ENCODE data around the gene TMEM74B.

The TMEM74B gene

DNA sequence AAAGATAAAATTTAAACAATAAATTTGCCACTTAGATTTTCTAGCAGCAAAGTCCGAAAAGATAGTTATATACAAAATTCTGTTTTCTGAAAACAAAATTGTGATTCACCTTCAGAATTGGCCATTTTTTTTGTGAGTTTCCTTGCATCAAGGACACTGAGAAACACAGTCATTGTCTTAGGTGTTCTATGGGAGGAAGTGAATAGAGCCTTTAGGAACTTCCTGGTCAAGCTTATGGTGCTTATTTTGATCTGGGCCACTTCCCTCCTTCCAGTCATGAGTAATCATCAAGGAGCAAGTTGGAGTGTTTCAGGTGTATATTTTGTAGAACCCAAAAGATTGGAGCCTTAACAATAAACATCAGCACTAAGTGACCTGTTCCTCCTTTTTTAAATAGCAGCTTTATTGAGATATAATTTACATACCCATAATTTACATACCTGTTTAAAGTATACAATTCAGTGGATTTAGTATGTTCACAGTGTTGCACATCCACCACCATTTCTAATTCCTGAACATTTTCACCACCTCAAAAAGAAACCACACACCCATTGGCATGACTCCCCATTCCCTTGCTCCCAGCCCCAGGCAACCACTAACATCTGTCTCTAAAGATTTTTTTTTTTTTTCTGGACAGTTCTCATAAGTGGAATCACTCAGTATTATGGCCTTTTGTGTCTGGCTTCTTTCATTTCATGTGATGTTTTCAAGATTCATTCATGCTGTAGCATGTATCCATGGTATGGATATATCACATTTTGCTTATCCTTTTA lies 17.6 kb downstream of the TMEM74B start:
- H3K27ac ChIP-seq (ENCODE audit: insufficient read depth in 1 of 2, low read depth in 1 of 2, low read length in 2 of 2, poor library complexity in 1 of 2, severe bottlenecking in 2 of 2): no peak overlapping the region
- H3K4me3 ChIP-seq (ENCODE audit: control insufficient read depth in 1 of 7, extremely low read depth in 1 of 7, insufficient read depth in 4 of 7, low read depth in 2 of 7, low read length in 6 of 7): no peak overlapping the region
- POLR2A ChIA-PET: interaction anchor here (0.7 kb wide), 1 partner anchor 756 kb away, joined by 3 read pairs; no protein-coding TSS in a partner anchor
- no peak for DNase-seq
- no peaks in the 10 kb centered on the region for H3K4me1 ChIP-seq (ENCODE audit: control extremely low read depth in 1 of 4, control insufficient read depth in 4 of 4, insufficient read depth in 4 of 4, low read length in 3 of 4)
- no CpG with 5 or more reads among the region's 1 CpG for WGBS (ENCODE audit: insufficient coverage)
- no peaks in the 10 kb centered on the region for H3K9me3 ChIP-seq (ENCODE audit: control extremely low read depth in 1 of 5, control insufficient read depth in 4 of 5, insufficient read depth in 2 of 5, low read depth in 1 of 5, low read length in 4 of 5)
- CTCF ChIA-PET: interaction anchor here (0.8 kb wide), 1 partner anchor 9 kb away, joined by 3 read pairs; no protein-coding TSS in a partner anchor
- H3K27me3 ChIP-seq (replicated peaks in 2 of 5; ENCODE audit: control insufficient read depth in 4 of 5, insufficient read depth in 5 of 5, low read length in 4 of 5): no peaks in the 10 kb centered on the region
- peaks cover 25 to 90% (median 67%) of the 10 kb centered on the region in 4 experiments for H3K36me3 ChIP-seq (ENCODE audit: control insufficient read depth in 4 of 4, insufficient read depth in 4 of 4, low read length in 3 of 4)

DNA sequence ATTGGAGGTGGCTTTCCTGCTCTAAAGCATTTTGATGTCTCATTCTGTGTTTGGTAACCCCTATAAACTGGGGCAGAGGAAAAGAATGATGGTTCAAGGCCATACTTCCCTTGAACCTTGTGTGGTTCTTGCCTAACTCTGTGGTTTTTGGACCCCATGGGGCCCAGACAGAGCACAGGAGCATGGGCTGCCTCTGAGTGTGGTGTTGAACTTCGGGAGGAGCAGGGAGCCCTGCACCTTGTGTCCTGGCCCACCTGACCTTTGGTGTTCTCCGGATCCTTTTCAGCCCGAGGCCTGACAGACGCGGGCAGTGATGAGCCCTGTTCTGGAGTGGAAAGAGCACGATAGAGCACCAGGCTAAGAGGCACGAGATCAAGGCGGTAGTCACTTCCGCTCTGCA lies 18.8 kb downstream of the TMEM74B start:
- ChIA-PET CTCF (interaction anchor here (0.8 to 1.8 kb wide), 2 partner anchors 10 to 11 kb away, joined by 3 to 5 read pairs; no protein-coding TSS in a partner anchor), POLR2A (no interaction called here)
- no peak for DNase-seq
- Histone ChIP-seq H3K36me3 (ENCODE audit: control insufficient read depth in 4 of 4, insufficient read depth in 4 of 4, low read length in 3 of 4) (peaks cover 26 to 93% (median 68%) of the 10 kb centered on the region in 4 experiments), H3K4me1 (ENCODE audit: control extremely low read depth in 1 of 4, control insufficient read depth in 4 of 4, insufficient read depth in 4 of 4, low read length in 3 of 4) (no peaks in the 10 kb centered on the region), H3K27me3 (replicated peaks in 2 of 5; ENCODE audit: control insufficient read depth in 4 of 5, insufficient read depth in 5 of 5, low read length in 4 of 5) (no peaks in the 10 kb centered on the region), H3K27ac (ENCODE audit: insufficient read depth in 1 of 2, low read depth in 1 of 2, low read length in 2 of 2, poor library complexity in 1 of 2, severe bottlenecking in 2 of 2) (no peak overlapping the region), H3K4me3 (ENCODE audit: control insufficient read depth in 1 of 7, extremely low read depth in 1 of 7, insufficient read depth in 4 of 7, low read depth in 2 of 7, low read length in 6 of 7) (no peak overlapping the region), H3K9me3 (ENCODE audit: control extremely low read depth in 1 of 5, control insufficient read depth in 4 of 5, insufficient read depth in 2 of 5, low read depth in 1 of 5, low read length in 4 of 5) (no peaks in the 10 kb centered on the region)
- WGBS (ENCODE audit: insufficient coverage): 99% methylated on average over 9 of the region's 9 CpGs

DNA sequence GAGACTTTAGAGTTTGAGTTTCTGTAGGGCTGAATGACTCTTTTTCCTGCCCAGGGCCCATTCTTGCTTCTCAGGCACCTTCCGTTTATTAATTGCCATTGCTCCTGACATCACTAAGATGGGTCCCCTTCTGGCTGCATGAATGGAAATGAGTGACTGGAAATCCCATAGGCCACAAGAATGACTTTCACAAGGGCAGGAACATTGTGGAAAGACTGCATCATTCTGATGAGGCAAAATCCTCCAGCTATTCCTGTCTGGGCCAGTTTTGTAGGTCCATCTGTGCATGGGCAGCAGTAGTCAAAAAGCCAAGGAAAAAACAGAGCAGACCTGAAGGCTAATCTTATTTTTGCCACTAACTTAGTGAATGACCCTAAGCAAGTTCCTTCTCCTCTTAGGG lies 19.3 kb downstream of the TMEM74B start:
- no peak overlapping the region for H3K27ac ChIP-seq (ENCODE audit: insufficient read depth in 1 of 2, low read depth in 1 of 2, low read length in 2 of 2, poor library complexity in 1 of 2, severe bottlenecking in 2 of 2)
- DNase-seq: no peak
- H3K9me3 ChIP-seq (ENCODE audit: control extremely low read depth in 1 of 5, control insufficient read depth in 4 of 5, insufficient read depth in 2 of 5, low read depth in 1 of 5, low read length in 4 of 5): no peaks in the 10 kb centered on the region
- peaks cover 26 to 93% (median 68%) of the 10 kb centered on the region in 4 experiments for H3K36me3 ChIP-seq (ENCODE audit: control insufficient read depth in 4 of 4, insufficient read depth in 4 of 4, low read length in 3 of 4)
- POLR2A ChIA-PET: no interaction called here
- 100% methylated on average over 1 of the region's 1 CpG for WGBS (ENCODE audit: insufficient coverage)
- H3K4me3 ChIP-seq (ENCODE audit: control insufficient read depth in 1 of 7, extremely low read depth in 1 of 7, insufficient read depth in 4 of 7, low read depth in 2 of 7, low read length in 6 of 7): no peak overlapping the region
- CTCF ChIA-PET: interaction anchor here (1.8 kb wide), 1 partner anchor 11 kb away, joined by 5 read pairs; no protein-coding TSS in a partner anchor
- no peaks in the 10 kb centered on the region for H3K27me3 ChIP-seq (replicated peaks in 2 of 5; ENCODE audit: control insufficient read depth in 4 of 5, insufficient read depth in 5 of 5, low read length in 4 of 5)
- no peaks in the 10 kb centered on the region for H3K4me1 ChIP-seq (ENCODE audit: control extremely low read depth in 1 of 4, control insufficient read depth in 4 of 4, insufficient read depth in 4 of 4, low read length in 3 of 4)

DNA sequence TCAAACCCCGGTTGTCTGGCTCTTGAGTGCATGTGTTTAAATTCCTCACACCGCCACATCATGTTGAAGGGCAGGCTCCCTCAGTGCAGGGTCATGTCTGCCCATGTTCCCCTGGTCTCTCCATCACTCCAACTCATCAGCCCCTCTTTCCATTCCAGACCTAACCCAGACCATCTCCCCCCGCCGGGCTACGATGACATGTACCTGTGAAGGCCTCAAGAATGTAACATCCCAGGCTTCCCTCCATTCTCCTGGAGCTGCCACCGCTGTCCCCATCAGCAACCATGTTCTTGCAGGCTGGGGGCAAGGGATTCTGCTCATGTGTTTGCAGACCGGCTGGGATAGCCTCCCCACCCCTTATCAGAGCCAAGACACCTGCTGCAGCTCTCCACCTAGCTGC lies 19.9 kb downstream of the TMEM74B start:
- Histone ChIP-seq H3K9me3 (ENCODE audit: control extremely low read depth in 1 of 5, control insufficient read depth in 4 of 5, insufficient read depth in 2 of 5, low read depth in 1 of 5, low read length in 4 of 5) (no peaks in the 10 kb centered on the region), H3K27me3 (replicated peaks in 2 of 5; ENCODE audit: control insufficient read depth in 4 of 5, insufficient read depth in 5 of 5, low read length in 4 of 5) (no peaks in the 10 kb centered on the region), H3K4me3 (ENCODE audit: control insufficient read depth in 1 of 7, extremely low read depth in 1 of 7, insufficient read depth in 4 of 7, low read depth in 2 of 7, low read length in 6 of 7) (no peak overlapping the region), H3K27ac (ENCODE audit: insufficient read depth in 1 of 2, low read depth in 1 of 2, low read length in 2 of 2, poor library complexity in 1 of 2, severe bottlenecking in 2 of 2) (no peak overlapping the region), H3K4me1 (ENCODE audit: control extremely low read depth in 1 of 4, control insufficient read depth in 4 of 4, insufficient read depth in 4 of 4, low read length in 3 of 4) (no peaks in the 10 kb centered on the region), H3K36me3 (ENCODE audit: control insufficient read depth in 4 of 4, insufficient read depth in 4 of 4, low read length in 3 of 4) (peaks cover 24 to 92% (median 69%) of the 10 kb centered on the region in 4 experiments)
- DNase-seq: no peak
- WGBS (ENCODE audit: insufficient coverage): 98% methylated on average over 7 of the region's 7 CpGs
- CTCF ChIA-PET: interaction anchor here (1.4 to 1.8 kb wide), 2 partner anchors 10 to 21 kb away, joined by 3 to 5 read pairs; no protein-coding TSS in a partner anchor
- POLR2A ChIA-PET: interaction anchor here (0.9 kb wide), 1 partner anchor 13 kb away, joined by 3 read pairs; no protein-coding TSS in a partner anchor

DNA sequence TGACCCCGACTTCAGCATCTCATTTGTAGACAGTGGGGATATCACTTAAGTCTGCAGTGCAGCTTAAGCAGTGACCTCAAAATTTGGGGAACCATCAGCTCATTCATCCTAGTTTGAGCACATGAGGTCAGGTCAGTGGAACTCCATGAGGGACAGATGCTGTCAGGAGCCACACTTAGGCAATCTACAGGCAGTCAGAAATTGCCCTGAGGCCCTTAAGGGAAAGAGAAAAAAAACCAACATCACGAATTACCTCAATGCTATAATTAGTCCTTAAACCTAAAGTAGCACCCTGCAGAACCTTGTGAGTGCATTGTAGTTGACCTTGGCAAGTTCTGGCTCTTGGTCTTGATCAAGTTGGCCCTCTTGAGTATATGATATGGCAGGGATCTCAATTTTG lies 21.1 kb downstream of the TMEM74B start:
- Histone ChIP-seq H3K9me3 (ENCODE audit: control extremely low read depth in 1 of 5, control insufficient read depth in 4 of 5, insufficient read depth in 2 of 5, low read depth in 1 of 5, low read length in 4 of 5) (no peaks in the 10 kb centered on the region), H3K27me3 (replicated peaks in 2 of 5; ENCODE audit: control insufficient read depth in 4 of 5, insufficient read depth in 5 of 5, low read length in 4 of 5) (no peaks in the 10 kb centered on the region), H3K4me1 (ENCODE audit: control extremely low read depth in 1 of 4, control insufficient read depth in 4 of 4, insufficient read depth in 4 of 4, low read length in 3 of 4) (no peaks in the 10 kb centered on the region), H3K27ac (ENCODE audit: insufficient read depth in 1 of 2, low read depth in 1 of 2, low read length in 2 of 2, poor library complexity in 1 of 2, severe bottlenecking in 2 of 2) (no peak overlapping the region), H3K4me3 (ENCODE audit: control insufficient read depth in 1 of 7, extremely low read depth in 1 of 7, insufficient read depth in 4 of 7, low read depth in 2 of 7, low read length in 6 of 7) (no peak overlapping the region), H3K36me3 (ENCODE audit: control insufficient read depth in 4 of 4, insufficient read depth in 4 of 4, low read length in 3 of 4) (peaks cover 18 to 87% (median 67%) of the 10 kb centered on the region in 4 experiments)
- ChIA-PET POLR2A (no interaction called here), CTCF (interaction anchor here (1.4 kb wide), 1 partner anchor 20 kb away, joined by 3 read pairs; no protein-coding TSS in a partner anchor)
- DNase-seq: no peak
- 100% methylated on average over 1 of the region's 2 CpGs for WGBS (ENCODE audit: insufficient coverage)

DNA sequence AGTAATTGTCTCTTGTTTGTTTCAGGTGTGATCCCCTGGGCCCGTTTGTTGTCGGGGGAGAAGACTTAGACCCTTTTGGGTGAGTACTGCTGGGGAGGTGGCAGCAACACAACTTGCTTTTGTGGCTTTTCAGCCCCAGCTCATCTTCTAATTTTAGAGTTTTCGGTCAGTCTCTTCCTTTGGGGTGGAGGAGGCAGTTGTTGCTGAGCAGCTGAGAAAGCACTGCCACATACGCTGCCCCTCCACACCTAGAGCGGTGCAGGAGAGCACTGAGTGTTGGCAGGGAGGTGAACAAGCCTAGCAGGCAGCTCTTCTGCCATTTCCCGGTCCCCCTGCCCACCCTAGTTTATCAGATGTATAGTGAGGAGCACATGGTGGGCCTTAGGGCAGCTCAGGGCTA lies 21.7 kb downstream of the TMEM74B start:
- Histone ChIP-seq H3K36me3 (ENCODE audit: control insufficient read depth in 4 of 4, insufficient read depth in 4 of 4, low read length in 3 of 4) (peaks cover 18 to 84% (median 64%) of the 10 kb centered on the region in 4 experiments), H3K27me3 (replicated peaks in 2 of 5; ENCODE audit: control insufficient read depth in 4 of 5, insufficient read depth in 5 of 5, low read length in 4 of 5) (no peaks in the 10 kb centered on the region), H3K4me1 (ENCODE audit: control extremely low read depth in 1 of 4, control insufficient read depth in 4 of 4, insufficient read depth in 4 of 4, low read length in 3 of 4) (no peaks in the 10 kb centered on the region), H3K27ac (ENCODE audit: insufficient read depth in 1 of 2, low read depth in 1 of 2, low read length in 2 of 2, poor library complexity in 1 of 2, severe bottlenecking in 2 of 2) (no peak overlapping the region), H3K9me3 (ENCODE audit: control extremely low read depth in 1 of 5, control insufficient read depth in 4 of 5, insufficient read depth in 2 of 5, low read depth in 1 of 5, low read length in 4 of 5) (no peaks in the 10 kb centered on the region), H3K4me3 (ENCODE audit: control insufficient read depth in 1 of 7, extremely low read depth in 1 of 7, insufficient read depth in 4 of 7, low read depth in 2 of 7, low read length in 6 of 7) (no peak overlapping the region)
- no peak for DNase-seq
- WGBS (ENCODE audit: insufficient coverage): 86% methylated on average over 3 of the region's 6 CpGs
- POLR2A ChIA-PET: no interaction called here
- CTCF ChIA-PET: no interaction called here

DNA sequence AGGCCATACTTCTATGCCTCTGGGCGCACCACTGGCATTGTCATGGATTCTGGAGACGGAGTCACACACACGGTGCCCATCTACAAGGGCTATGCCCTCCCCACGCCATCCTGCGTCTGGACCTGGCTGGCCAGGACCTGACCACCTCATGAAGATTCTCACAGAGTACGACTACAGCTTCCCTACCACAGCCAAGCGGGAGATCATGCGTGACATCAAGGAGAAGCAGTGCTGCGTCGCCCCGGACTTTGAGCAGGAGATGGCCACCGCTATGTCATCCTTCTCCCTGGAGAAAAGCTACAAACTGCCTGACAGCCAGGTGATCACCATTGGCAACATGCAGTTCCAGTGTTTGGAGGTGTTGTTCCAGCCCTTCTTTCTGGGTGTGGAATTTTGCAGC lies 23.8 kb downstream of the TMEM74B start:
- H3K4me3 ChIP-seq (ENCODE audit: control insufficient read depth in 1 of 7, extremely low read depth in 1 of 7, insufficient read depth in 4 of 7, low read depth in 2 of 7, low read length in 6 of 7): no peak overlapping the region
- WGBS (ENCODE audit: insufficient coverage): 97% methylated on average over 12 of the region's 12 CpGs
- H3K27ac ChIP-seq (ENCODE audit: insufficient read depth in 1 of 2, low read depth in 1 of 2, low read length in 2 of 2, poor library complexity in 1 of 2, severe bottlenecking in 2 of 2): no peak overlapping the region
- peaks cover 0 to 3% (median 2%) of the 10 kb centered on the region in 5 experiments for H3K9me3 ChIP-seq (ENCODE audit: control extremely low read depth in 1 of 5, control insufficient read depth in 4 of 5, insufficient read depth in 2 of 5, low read depth in 1 of 5, low read length in 4 of 5)
- no peak for DNase-seq
- ChIA-PET POLR2A (no interaction called here), CTCF (no interaction called here)
- H3K36me3 ChIP-seq (ENCODE audit: control insufficient read depth in 4 of 4, insufficient read depth in 4 of 4, low read length in 3 of 4): peaks cover 11 to 75% (median 51%) of the 10 kb centered on the region in 4 experiments
- no peaks in the 10 kb centered on the region for H3K27me3 ChIP-seq (replicated peaks in 2 of 5; ENCODE audit: control insufficient read depth in 4 of 5, insufficient read depth in 5 of 5, low read length in 4 of 5)
- H3K4me1 ChIP-seq (ENCODE audit: control extremely low read depth in 1 of 4, control insufficient read depth in 4 of 4, insufficient read depth in 4 of 4, low read length in 3 of 4): no peaks in the 10 kb centered on the region
